Hepatocyte (in vitro differentiated cells): ENCODE results near the gene ZNF622. TPM values are rescaled to one million over a fixed set of nuclear protein-coding genes. Genes with fewer than 3 reads are reported as not detected.

Experiments used
- DNase-seq: peaks from one replicate; pipeline ENCODE4 v3.0.0-alpha.2; 2016; ENCODE audit warnings: low spot score
- H2AFZ ChIP-seq: fragments of 200-600 bp; sonication (generic); 2 replicates; pipeline ENCODE4 v1.6.0; 2016; ENCODE audit warnings: antibody characterized with exemption, mild to moderate bottlenecking
- H3K27ac ChIP-seq: fragments of 200-600 bp; sonication (generic); 2 replicates; pipeline ENCODE4 v1.5.1; 2016; ENCODE audit warnings: mild to moderate bottlenecking
- H3K27me3 ChIP-seq: fragments of 200-600 bp; sonication (generic); 2 replicates; pipeline ENCODE4 v1.6.1; 2016
- H3K36me3 ChIP-seq: fragments of 200-600 bp; sonication (generic); replicated peaks from 2 replicates; pipeline ENCODE4 v1.5.1; 2016; ENCODE audit warnings: low read depth; ENCODE audit not compliant: insufficient read depth
- H3K4me1 ChIP-seq: fragments of 200-600 bp; sonication (generic); 2 replicates; pipeline ENCODE4 v1.5.1; 2016; ENCODE audit warnings: mild to moderate bottlenecking, moderate library complexity; ENCODE audit not compliant: insufficient read depth
- H3K4me2 ChIP-seq: fragments of 200-600 bp; sonication (generic); 2 replicates; pipeline ENCODE4 v1.6.0; 2016
- H3K4me3 ChIP-seq: fragments of 200-600 bp; sonication (generic); 2 replicates; pipeline ENCODE4 v1.5.1; 2016; ENCODE audit warnings: mild to moderate bottlenecking
- H3K79me2 ChIP-seq: fragments of 200-600 bp; sonication (generic); 2 replicates; pipeline ENCODE4 v1.6.0; 2017; ENCODE audit warnings: mild to moderate bottlenecking
- H3K9me2 ChIP-seq: fragments of 200-600 bp; sonication (generic); replicated peaks from 2 replicates; pipeline ENCODE4 v1.6.0; 2017; ENCODE audit warnings: mild to moderate bottlenecking; ENCODE audit not compliant: insufficient read depth
- H3K9me3 ChIP-seq: fragments of 200-600 bp; sonication (generic); 2 replicates; pipeline ENCODE4 v1.5.1; 2016; ENCODE audit warnings: low read depth, mild to moderate bottlenecking
- H4K20me1 ChIP-seq: fragments of 200-600 bp; sonication (generic); 2 replicates; pipeline ENCODE4 v1.6.0; 2016; ENCODE audit warnings: mild to moderate bottlenecking; ENCODE audit not compliant: insufficient read depth, poor library complexity, severe bottlenecking
- EZH2 ChIP-seq: fragments of 200-600 bp; sonication (generic); IDR thresholded peaks from 2 replicates; pipeline ENCODE4 v1.6.1; 2016; ENCODE audit warnings: antibody characterized with exemption, mild to moderate bottlenecking, borderline replicate concordance
- EZH2phosphoT487 ChIP-seq: fragments of 200-600 bp; sonication (generic); IDR thresholded peaks from one replicate; pipeline ENCODE4 v1.6.1; 2018; ENCODE audit warnings: antibody characterized with exemption, mild to moderate bottlenecking, low read depth, moderate library complexity; ENCODE audit not compliant: unreplicated experiment, severe bottlenecking
- WGBS: methylation state at CpG from one replicate; pipeline ENCODE4 v1.1.6; 2016; ENCODE audit warnings: low lambda C conversion rate; ENCODE audit errors: missing lambda C conversion rate; 5-methylcytosine and 5-hydroxymethylcytosine counted together
- polyA plus RNA-seq: library from polyadenylated mRNA; unstranded; fragments of >200 nt; fragmentation: Nextera tagmentation; extraction: Ambion mirVana; gene quantifications from 2 replicates; pipeline ENCODE4 v1.2.1, GENCODE V29; 2016
- total RNA-seq: library from RNA; depleted of rRNA; stranded (reverse); fragments of >200 nt; gene quantifications from 2 replicates; pipeline ENCODE4 v1.2.3, GENCODE V29; 2014
- TF ChIP-seq, protein P1 (sequence below): fragments of 200-600 bp; sonication (generic); IDR thresholded peaks from 2 replicates; pipeline ENCODE4 v1.5.1; 2016; ENCODE audit warnings: antibody characterized with exemption, mild to moderate bottlenecking; ENCODE audit not compliant: poor library complexity

ZNF622 gene, protein sequence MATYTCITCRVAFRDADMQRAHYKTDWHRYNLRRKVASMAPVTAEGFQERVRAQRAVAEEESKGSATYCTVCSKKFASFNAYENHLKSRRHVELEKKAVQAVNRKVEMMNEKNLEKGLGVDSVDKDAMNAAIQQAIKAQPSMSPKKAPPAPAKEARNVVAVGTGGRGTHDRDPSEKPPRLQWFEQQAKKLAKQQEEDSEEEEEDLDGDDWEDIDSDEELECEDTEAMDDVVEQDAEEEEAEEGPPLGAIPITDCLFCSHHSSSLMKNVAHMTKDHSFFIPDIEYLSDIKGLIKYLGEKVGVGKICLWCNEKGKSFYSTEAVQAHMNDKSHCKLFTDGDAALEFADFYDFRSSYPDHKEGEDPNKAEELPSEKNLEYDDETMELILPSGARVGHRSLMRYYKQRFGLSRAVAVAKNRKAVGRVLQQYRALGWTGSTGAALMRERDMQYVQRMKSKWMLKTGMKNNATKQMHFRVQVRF
- 38.4 and 44.6 TPM in 2 replicates for total RNA-seq
- polyA plus RNA-seq, result 49.5 and 56.6 TPM in 2 replicates

DNA sequence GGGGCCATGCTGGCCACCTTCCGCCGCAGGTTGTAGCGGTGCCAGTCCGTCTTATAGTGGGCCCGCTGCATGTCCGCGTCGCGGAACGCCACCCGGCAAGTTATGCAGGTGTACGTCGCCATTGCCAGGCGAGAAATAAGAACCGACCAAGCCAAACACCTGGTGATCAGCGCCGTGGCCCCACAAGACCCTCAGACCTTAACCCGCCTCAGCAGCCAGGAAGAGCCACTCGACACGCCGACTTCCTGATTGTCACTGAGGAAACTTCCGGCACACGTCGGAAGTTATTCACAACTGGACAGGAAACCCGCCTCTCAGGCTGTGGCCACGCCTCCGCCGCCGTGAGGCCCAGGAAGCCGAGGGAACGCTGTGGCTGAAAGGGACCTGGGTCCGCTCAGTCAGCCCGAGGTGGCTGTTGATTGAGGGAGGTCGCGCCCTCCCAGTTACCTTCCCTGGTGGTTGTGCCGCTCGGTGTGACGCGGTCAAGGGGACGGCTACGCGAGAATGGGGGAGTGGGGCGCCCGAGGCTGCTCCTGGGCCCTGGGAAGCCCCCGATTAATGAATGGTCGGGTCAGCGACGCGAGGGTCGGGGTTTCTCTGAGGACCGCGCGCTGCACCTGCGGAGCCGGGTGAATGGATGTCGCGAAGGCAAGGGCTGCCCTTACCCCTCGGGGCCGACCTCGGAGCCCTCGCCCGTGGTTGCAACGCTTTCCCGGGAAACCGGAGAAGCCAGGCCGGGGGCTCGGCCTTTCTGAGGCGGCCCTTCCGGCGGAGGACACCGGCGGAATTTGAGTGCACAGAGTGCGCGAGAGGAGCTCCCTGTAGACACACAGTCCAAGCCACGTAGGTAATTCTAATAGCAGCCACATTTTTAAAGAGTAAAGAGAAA is at the start of gene ZNF622:
Gene ZNF622, minus strand, starts transcription at position 257 of the 889 bp plus-strand sequence. Its CDS starts 135 bp downstream, at position 122.
- Histone ChIP-seq H3K79me2 (peaks cover 88% of the 10 kb centered on the region), H4K20me1 (peaks cover 20% of the 10 kb centered on the region), H3K36me3 (no peaks in the 10 kb centered on the region), H3K27ac (peak within 1 kb of the TSS; percentile 90), H3K9me2 (no peaks in the 10 kb centered on the region), H3K27me3 (no peaks in the 10 kb centered on the region), H2AFZ (peak within 1 kb of the TSS; percentile 86), H3K9me3 (no peaks in the 10 kb centered on the region), H3K4me2 (peak within 1 kb of the TSS; percentile 95), H3K4me3 (peak within 1 kb of the TSS; percentile 70), H3K4me1 (peaks cover 23% of the 10 kb centered on the region)
- TF ChIP-seq EZH2, result no peak
- TF ChIP-seq, protein P1, sequence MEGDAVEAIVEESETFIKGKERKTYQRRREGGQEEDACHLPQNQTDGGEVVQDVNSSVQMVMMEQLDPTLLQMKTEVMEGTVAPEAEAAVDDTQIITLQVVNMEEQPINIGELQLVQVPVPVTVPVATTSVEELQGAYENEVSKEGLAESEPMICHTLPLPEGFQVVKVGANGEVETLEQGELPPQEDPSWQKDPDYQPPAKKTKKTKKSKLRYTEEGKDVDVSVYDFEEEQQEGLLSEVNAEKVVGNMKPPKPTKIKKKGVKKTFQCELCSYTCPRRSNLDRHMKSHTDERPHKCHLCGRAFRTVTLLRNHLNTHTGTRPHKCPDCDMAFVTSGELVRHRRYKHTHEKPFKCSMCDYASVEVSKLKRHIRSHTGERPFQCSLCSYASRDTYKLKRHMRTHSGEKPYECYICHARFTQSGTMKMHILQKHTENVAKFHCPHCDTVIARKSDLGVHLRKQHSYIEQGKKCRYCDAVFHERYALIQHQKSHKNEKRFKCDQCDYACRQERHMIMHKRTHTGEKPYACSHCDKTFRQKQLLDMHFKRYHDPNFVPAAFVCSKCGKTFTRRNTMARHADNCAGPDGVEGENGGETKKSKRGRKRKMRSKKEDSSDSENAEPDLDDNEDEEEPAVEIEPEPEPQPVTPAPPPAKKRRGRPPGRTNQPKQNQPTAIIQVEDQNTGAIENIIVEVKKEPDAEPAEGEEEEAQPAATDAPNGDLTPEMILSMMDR, result no peak
- no peak for TF ChIP-seq EZH2phosphoT487
- peak; percentile 95 for DNase-seq
- under 1% methylated on average over 75 of the region's 75 CpGs for WGBS

DNA sequence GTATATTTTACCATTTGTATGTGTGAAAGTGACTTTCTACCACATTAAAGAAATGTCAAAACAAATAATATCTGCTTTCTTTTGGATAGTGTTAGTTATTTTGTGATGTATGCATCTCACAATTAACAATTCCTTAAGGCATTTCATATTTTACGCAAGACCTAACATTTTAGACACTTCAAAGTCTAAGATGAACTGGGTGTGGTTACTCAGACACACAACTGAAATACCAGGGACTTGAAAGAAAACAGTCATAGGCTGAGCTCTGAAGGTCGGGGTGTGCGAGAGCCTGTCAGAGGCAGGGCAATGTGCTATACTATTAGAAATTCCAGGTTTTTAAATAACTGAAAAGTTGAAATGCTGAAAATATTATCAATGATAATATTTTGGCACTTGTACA is 44.5 kb upstream of the ZNF622 start:
- no peak for DNase-seq
- 80% methylated on average over 3 of the region's 3 CpGs for WGBS

DNA sequence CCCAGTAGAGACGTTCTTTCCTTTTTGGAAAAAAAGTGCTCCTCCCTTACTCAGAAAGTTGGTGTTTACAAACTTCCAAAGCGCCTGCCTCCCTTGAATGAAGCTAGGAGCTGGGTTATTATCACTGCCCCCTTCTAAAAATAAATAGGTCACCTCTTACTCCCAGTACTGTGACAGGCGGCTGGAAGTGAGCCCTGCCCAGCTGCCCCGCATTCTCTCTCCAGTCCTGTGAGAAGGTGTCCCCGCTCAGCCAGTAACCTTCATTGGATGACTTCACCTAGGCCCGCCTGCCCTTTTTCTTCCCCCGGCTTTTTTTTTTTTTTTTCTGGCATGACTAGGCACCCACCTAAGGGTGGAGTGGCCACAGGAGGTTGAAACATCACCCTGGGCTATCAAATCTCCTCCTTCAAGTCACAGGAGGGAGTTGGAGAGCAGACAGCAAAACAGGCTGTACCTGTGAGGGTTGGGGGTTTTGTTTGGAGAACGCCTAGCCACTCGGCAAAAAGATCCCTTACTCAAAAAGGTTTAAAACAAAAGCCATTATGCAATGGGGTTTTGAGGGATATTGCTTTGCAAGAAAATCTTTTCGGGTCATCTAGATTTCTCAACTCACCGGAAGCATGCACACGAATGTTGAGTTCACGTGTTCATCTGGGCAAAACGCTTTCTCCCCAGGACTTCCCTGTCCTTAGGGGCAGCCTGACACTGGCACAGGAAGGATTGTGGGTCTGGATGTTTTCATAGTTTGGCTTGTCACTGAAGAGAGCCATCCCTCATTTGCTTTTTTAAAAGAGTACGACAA is 43.3 kb upstream of the ZNF622 start:
- Histone ChIP-seq H3K27me3 (no peaks in the 10 kb centered on the region), H3K36me3 (no peaks in the 10 kb centered on the region), H2AFZ (peak overlapping the region; percentile 49), H3K4me3 (peak overlapping the region; percentile 9), H4K20me1 (no peaks in the 10 kb centered on the region), H3K79me2 (no peaks in the 10 kb centered on the region), H3K4me1 (no peaks in the 10 kb centered on the region), H3K4me2 (peak overlapping the region; percentile 66), H3K9me2 (no peaks in the 10 kb centered on the region), H3K27ac (peak overlapping the region; percentile 87), H3K9me3 (no peaks in the 10 kb centered on the region)
- TF ChIP-seq, protein P1, result no peak
- TF ChIP-seq EZH2phosphoT487 (no peak), EZH2 (no peak)
- 55% methylated on average over 15 of the region's 15 CpGs for WGBS
- DNase-seq, result peak; percentile 68

More for the DNA sequence above, 44.5 kb upstream of the ZNF622 start:
- Histone ChIP-seq H3K27ac (no peak overlapping the region), H3K36me3 (no peaks in the 10 kb centered on the region), H3K4me1 (no peaks in the 10 kb centered on the region), H3K4me3 (no peak overlapping the region), H3K9me3 (no peaks in the 10 kb centered on the region), H3K9me2 (no peaks in the 10 kb centered on the region), H3K4me2 (no peak overlapping the region), H3K27me3 (no peaks in the 10 kb centered on the region), H3K79me2 (no peaks in the 10 kb centered on the region), H2AFZ (no peak overlapping the region), H4K20me1 (no peaks in the 10 kb centered on the region)
- TF ChIP-seq EZH2 (no peak), EZH2phosphoT487 (no peak)
- TF ChIP-seq, protein P1, result no peak
